ENCODE data around the gene ANKRD35. TPM values are rescaled to one million over a fixed set of nuclear protein-coding genes. Genes with fewer than 3 reads are reported as not detected.
"Not testable (repeated sequence)": the region's sequence is repeated elsewhere in the genome, so short reads cannot be mapped to it uniquely, and the experiment has no call there.

Gene ANKRD35
- total RNA-seq, 1 experiment from 2014 or later, result not detected

DNA sequence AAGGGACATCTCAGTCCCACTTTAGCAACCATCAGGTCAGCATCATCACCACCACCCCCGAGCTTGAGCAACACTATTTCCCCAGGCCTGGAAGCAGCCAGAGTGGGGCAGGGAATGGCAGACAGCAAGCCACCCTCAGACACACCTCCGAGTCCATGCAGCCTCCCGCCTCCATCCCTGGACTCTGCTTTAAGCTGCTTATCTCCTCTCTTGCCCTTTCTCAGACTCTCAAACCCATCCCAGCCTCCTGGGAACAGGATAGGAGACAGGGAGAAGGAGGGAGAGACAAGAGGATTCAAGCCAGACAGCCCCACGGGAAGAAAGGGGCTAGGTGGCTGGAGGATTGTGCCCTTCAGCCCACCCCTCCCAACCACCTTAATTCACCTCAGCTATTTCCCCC, 28.5 kb downstream of the ANKRD35 start:
- no peak for DNase-seq (ENCODE audit: low spot score)

DNA sequence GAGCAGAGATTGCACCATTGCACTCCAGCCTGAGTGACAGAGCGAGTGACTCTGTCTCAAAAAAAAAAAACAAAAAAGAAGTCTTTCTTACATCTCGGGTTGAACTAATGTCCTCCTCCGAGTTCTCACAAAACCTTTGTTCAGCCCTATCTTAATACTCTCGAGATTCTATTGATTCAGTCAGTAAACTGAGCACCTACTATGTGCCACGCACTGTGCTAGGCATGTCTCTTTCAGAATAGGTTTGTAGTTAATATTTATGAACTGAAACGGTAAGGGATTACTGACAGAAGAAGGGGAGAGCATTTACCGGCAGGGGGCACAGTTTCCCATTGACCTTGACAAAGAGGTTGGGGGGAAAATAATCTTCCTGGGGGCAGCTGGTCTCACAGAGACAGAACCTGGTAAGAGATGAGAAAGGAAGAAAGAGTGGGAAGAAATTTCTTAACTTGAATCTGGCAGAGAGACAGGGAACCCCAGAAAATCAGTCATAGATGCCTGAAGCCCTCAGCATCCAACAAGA, 30.2 kb downstream of the ANKRD35 start:
- no peak for DNase-seq (ENCODE audit: low spot score)

DNA sequence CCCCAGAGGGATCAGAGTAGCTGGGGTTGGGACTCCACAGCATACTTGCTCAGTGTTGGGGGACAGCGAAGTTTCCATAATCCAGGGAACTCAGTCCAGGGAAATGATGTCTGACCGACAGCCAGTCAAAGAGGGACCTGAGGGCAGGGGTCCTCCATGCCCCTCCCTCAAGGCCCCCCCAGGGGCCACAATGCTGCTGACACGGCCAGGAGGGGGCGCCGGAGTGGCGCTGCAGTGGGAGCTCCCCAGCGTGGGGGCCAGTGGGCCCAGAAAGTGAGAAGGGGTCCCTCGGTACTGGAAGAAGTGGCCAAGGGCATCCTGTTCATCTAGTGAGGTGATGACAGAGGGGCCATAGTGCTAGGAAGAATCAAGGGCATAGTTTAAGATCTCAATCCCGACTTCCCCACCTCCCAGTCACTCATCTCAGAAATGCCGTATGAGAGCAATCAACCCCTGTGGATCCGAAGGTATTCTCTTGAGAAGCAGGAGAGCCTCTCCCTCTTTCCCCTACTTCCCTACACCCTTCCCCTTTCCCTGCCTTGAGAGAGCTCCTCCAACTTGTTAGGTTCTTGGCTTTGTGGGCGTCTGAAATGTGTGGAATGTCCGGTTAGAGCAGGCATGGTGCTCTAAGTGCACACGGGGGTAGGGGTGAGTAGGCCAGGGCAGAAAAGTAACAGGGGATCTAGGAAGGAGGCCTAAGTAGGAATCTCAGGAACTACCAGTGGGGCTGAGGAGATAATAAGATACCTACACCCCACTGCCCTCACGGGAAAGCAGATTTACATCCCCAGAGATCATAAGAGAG, 36.1 kb downstream of the ANKRD35 start:
- DNase-seq (ENCODE audit: low spot score), result peak; percentile 51

DNA sequence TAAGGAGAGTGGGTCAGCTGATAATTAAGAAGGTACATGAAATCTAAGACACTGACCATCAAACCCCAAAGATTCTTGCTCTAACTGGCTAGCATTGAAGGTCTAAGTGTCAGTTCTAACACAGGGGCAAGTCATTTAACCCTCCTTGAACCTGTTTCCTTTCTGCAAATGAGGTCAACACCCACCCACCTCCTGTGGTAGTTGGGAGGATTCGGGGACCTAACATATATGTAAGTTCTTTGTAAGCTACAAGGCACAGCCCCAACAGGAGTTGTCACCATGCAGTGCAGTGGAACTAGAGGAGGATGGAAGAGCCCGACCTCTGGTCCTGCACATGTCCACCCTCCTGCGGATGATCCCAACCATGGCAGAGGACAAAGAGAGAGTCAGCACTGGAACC, 37.8 kb downstream of the ANKRD35 start:
- no peak for DNase-seq (ENCODE audit: low spot score)

DNA sequence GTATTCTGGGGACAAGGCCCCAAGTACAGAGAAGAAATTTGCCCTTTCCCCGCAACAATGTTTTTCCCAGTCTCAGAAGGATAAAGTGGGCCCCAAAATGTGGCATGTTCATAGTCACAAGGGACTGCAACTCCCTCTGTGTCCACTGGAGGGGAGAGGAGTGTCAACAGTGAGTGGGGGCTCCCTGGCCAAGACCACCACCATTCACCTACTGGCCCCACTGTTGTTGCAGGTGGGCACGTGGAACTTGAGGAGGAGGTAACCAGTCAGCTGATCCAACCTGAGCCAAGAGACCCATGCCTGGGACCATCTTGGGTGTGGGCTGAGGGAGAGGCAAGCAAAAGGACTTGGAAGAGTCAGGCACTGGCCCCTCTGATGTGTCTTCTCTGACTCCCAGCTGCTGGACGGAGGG, 39.5 kb downstream of the ANKRD35 start:
- DNase-seq (ENCODE audit: low spot score), result peak; percentile 24

DNA sequence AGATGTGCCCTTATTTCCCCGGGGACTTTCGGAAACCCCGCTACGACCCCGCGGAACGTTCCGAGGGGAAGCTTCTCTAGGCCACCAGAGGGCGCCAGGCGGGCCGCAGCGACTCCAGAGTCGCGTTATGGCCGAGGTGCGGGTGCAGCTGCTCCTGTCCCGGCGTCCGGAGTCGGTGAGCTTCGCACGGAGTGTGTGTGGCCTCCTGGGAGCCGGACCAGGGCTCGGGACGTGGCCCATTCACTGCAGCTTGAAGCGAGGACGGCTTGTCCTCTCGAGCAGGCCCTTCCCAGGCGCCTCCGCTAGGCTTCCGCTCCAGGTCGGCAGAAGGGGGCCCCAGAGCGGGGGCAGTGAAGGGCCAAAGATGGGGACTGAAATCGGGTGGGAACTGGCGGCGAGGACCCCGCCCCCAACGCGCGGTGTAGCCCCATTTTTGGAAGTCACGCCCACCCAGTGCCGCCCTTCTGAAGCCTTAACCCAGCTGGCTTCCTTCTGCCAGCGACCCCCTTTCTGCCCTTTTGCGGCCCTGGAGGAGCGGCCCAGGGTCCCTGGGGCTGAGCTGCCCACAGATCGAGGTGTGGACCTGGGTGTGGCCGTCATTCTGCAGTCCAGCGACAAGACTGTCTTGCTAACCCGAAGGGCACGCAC, 40.0 kb downstream of the ANKRD35 start, which contains the start of gene NUDT17:
Gene NUDT17 (plus strand): TSS at position 117 of the 648 bp plus-strand sequence. CDS start 11 bp downstream, at position 128.
- DNase-seq (ENCODE audit: low spot score), result peak; percentile 57

DNA sequence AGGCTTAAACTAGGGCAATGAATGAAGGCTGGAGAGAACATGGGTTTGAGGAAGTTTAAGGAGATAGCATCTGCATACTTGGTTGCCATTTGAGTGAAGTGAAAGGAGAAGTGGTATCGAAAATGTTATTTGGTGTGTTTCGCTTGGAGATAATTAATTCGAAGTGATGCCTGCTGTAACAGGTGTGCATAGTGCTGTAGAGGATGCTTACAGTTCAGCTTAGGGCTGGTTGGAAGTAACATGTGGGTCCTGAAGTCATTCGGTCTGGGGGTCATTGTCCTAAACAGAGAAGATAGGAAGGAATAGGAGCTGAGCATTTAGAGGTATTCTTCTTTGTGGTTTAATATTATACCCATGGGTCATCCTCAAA, 40.5 kb downstream of the ANKRD35 start:
- DNase-seq (ENCODE audit: low spot score), result no peak

DNA sequence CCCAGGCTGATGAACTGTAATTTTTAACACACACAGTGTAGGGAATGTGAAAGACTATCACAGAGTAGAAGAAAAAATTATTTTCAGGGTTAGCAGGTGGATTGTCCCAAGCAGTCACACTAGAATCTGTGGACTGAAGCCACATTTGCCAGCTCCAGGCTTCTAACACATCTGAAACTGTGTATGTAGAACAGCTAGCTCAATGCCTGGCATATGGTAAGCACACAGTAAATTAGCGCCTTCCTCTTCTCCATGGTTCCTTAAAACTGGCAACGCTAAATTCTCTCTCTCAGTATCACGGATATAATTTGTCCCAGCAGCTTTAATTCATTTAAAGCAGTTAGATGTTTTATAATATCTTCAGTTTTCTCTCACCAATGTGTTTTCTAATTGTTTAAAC, 42.6 kb downstream of the ANKRD35 start:
- no peak for DNase-seq (ENCODE audit: low spot score)

DNA sequence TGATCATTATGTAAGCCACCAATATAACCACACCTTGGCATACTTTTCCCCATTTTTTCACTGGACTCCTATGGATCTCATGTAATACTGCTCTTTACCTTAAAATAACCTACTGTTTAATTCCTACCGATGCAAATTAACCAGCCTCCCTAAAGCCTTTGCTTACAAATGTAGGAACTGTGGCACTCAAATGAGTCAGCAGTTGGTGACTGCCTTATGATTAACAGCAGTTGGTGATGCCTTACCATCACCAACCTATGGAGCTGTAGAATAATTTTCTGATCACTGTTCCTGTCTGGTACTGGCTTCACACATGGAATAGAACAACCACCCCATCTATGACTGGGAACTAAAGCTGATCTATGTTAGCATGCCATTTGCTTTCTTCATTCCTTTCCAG, 48.0 kb downstream of the ANKRD35 start:
- no peak for DNase-seq (ENCODE audit: low spot score)

DNA sequence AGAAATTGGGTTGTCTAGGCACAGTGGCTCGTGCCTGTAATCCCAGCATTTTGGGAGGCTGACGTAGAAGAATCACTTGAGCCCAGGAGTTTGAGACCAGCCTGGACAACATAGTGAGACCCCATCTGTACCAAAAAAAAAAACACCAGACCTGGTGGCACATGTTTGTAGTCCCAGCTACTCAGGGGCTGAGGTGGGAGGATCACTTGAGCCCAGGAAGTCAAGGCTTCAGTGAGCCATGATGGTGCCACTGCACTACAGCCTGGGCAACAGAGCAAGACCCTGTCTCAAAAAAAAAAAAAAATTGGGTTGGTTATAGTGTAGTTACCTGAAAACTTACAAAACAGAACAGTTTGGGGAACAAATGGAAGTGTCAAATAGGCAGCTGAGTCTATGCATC, 54.9 kb downstream of the ANKRD35 start:
- DNase-seq (ENCODE audit: low spot score), result not testable (repeated sequence)

DNA sequence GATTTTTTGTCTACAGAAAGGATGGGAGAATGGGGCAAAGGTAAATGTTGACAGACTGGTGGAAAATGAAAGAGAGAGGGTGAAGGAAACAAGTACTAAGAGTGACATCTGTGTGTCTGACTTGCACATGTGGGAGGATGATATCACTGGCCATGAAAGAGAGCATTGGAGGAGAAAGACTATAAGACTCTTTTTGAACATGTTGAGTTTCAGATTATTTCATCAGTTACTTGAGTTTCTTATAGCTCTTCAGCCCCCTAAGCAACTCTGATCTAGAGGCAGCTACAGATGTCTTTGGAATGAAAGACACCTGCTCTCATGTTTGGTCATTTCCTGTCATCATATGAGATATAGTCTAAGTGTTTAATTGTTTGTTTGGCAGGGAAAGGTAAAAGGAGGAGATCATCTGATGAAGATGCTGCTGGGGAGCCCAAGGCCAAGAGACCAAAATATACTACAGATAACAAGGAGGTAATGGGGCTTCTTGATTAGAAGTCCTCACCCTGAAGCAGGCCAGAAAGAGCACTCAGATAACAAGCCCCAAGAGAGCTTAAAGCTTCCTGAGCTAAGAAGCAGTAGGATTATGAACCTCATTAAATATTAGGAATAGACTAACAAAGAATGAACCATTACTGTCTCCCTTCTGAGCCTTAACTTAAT, 57.2 kb downstream of the ANKRD35 start:
- no peak for DNase-seq (ENCODE audit: low spot score)

DNA sequence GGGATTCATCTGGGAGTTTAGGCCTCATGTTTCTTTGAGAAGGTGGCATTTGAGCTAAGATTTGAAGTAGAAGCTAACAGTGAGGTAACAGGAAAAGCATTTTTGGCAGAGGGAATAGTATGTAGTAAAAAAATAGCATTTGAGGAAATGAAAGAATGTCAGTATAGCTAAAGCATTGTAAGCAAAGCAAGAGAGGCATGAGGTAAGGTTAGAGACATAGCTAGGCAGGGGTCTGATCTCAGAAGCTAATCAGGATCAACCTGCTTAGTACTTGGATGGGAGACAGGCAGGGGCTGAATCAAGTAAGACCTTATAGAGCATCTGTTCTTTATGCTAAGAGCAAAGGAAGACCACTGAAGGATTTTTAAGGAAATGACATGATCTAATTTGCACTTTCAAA, 57.7 kb downstream of the ANKRD35 start:
- no peak for DNase-seq (ENCODE audit: low spot score)

DNA sequence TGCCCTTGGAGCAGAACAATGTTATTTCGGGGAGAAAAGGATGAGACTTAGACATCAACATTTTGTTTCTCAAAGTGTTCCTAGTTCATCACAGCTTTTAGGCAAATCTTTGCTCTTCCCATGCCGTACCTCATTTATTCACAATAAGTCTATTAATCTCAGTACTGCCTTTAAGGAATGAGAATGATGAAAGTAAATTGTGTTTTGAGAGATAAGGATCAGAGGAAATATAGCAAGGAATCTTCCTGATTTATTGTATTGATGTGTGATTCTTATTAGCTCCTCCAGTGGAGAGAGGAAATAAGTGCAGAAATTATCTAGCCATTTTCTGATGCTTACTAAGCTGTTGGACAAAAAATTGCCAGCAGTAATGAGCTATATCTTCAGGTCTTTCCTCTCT, 59.6 kb downstream of the ANKRD35 start:
- no peak for DNase-seq (ENCODE audit: low spot score)

DNA sequence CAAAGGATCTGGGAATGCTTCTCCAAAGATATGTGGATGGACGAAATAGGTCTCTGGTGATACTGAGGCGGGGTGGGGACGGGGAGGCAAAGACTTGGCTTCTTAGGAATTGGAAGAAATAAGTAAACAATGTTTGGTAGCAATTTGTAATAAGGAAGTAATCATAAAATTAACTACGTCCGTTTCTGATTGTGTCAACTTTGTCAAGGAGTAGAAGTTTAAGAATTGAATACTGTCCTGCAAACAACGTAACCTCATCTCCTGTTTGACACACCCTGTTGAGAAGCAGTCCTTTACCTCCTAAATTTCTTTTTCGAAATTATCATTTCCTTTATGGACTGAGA, 61.2 kb downstream of the ANKRD35 start:
- DNase-seq (ENCODE audit: low spot score), result no peak

DNA sequence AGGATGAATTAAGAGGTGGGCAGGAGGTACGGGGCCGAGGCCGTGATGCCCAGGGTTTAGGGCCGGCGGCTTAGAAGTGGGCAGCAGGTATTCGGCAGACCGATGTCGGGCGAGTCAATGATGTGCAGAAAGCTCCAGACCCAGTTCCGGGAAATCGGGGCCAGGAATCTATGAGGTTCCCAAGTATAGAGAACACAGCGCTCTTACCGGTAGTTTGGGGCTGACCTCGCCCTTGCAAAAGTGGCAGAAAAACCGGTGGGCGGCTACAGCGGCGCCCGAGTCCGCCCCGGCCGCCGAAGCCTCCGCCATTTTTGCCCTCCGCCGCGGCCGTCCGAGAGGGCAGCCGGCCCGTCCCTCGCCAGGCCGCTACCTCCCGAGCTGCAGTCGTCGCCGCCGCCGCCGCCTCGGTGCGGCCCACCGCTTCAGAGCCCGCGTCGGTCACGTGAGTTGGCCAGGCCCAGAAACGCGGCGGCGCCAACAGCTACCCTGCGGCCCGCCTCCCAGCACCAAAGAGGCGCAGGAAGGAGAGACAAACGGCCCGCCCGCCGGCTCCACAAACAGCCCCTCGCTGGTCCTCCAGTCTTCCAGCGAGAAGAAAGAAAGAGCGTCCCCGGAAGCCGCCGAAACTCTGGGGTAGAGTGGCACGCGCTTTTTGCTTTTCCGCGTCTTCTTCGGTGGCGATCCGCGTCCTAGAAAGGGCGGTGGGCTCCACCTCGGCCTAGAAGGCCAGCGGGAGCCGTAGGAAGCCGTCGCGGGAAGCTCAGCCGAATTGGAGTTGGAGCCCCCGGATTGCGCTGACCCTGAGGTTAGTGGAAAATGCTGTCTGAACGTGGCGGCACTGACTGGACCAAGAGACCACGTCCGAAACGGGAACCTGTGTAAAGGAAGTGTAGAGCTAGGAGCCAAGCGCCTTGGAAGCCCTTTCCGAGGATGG, 61.8 kb downstream of the ANKRD35 start, which contains the start of the genes POLR3C and RNF115:
Gene POLR3C (plus strand): TSS at position 636 of the 934 bp plus-strand sequence. CDS start 1,577 bp downstream, outside the sequence.
Gene RNF115 (minus strand): TSS at position 531 of the 934 bp plus-strand sequence. CDS start 222 bp downstream, at position 309.
- DNase-seq (ENCODE audit: low spot score), result peak; percentile 81

DNA sequence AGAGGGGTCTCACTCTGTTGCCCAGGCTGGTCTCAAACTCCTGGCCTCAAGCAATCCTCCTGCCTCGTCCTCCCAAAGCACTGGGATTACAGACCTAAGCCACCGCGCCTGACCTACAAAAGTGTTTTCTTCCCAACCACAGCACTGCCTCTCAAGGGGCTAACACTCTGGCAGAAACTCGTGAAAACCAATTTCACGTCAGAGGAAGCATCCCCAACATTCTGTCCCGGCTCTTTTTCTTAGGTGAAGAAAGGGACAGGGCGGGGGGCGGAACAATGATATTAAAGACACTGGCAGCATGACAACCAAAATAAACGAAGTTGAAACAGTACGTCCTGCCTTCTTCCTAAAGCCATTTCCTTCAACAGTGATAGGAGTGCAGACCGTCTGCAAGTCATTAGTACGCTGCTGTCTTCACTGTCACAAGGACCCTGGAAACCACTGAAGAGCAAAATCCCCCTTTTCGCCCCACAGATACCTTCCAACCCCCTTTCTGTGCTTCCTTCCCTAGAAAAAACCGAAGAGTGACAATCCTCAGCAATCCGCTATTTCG, 62.8 kb downstream of the ANKRD35 start:
- DNase-seq (ENCODE audit: low spot score), result not testable (repeated sequence)

DNA sequence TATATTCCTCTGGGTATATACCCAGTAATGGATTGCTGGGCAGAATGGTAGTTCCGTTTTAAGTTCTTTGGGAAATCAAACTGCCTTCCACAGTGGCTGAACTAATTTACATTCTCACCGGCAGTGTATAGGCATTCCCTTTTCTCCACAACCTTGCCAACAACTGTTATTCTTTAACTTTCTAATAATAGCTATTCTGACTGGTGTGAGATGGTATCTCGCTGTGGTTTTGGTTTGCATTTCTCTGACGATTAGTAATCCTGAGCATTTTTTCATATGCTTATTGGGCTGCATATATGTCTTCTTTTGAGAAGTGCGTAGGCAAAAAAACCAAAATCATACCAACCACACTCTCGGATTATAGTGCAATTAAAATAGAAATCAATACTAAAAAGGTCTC, 67.6 kb downstream of the ANKRD35 start:
- peak; percentile 38 for DNase-seq (ENCODE audit: low spot score)

Data from H4 (cell line).